IMR-90 (cell line): ENCODE measurements around the gene PAXX. TPM values are rescaled to one million over a fixed set of nuclear protein-coding genes. Genes with fewer than 3 reads are reported as not detected.

Source experiments
- ATAC-seq: fragments of 200-7000 bp; cut with Tn5 transposase; 2 replicates; pipeline ENCODE4 v1.9.1; 2020; ENCODE audit warnings: low read depth, mild to moderate bottlenecking, moderate library complexity
- BruUV-seq: library from RNA; stranded (reverse); fragments of 400-500 nt; replicated peaks from 2 replicates; lab custom pipeline; 2021; lab: Mats Ljungman, UMichigan
- CTCF ChIA-PET: fragments of 300-600 bp; formaldehyde crosslinking; extraction: SDS; loops from one replicate; lab custom pipeline; 2021; ENCODE audit warnings: antibody characterized with exemption; lab: Yijun Ruan, JAX
- POLR2A ChIA-PET: fragments of 300-600 bp; sonication (Branson Sonifier 250); formaldehyde crosslinking; loops from one replicate; lab custom pipeline; 2022; ENCODE audit warnings: antibody characterized with exemption; ENCODE audit not compliant: unreplicated experiment; lab: Charles Lee
- DNase-seq: peaks from one replicate; pipeline ENCODE4 v3.0.0; 2013
- H2AFZ ChIP-seq: replicated peaks from 2 replicates; pipeline ENCODE3; 2013; ENCODE audit warnings: low read length, mild to moderate bottlenecking; ENCODE audit not compliant: poor library complexity
- H2AK5ac ChIP-seq: 2 replicates; pipeline ENCODE4 v1.6.1; 2013; ENCODE audit warnings: low read depth, low read length, inconsistent platforms
- H2AK9ac ChIP-seq: replicated peaks from 2 replicates; pipeline ENCODE3; 2013; ENCODE audit warnings: mild to moderate bottlenecking, low read depth, low read length, moderate library complexity; ENCODE audit not compliant: poor library complexity
- H2BK120ac ChIP-seq: 2 replicates; pipeline ENCODE4 v1.6.1; 2013; ENCODE audit warnings: low read depth, low read length, inconsistent platforms
- H2BK15ac ChIP-seq: 3 replicates; pipeline ENCODE4 v1.6.1; 2013; ENCODE audit warnings: low read depth, low read length, inconsistent platforms
- H2BK20ac ChIP-seq: 2 replicates; pipeline ENCODE4 v1.6.1; 2013; ENCODE audit warnings: low read depth, mild to moderate bottlenecking, inconsistent platforms, low read length, moderate library complexity
- H2BK5ac ChIP-seq: 2 replicates; pipeline ENCODE4 v1.6.1; 2013; ENCODE audit warnings: mild to moderate bottlenecking, low read depth, low read length, inconsistent platforms; ENCODE audit not compliant: poor library complexity, severe bottlenecking
- H3K14ac ChIP-seq: replicated peaks from 2 replicates; pipeline ENCODE4 v1.6.1; 2013; ENCODE audit warnings: low read depth, low read length, inconsistent platforms
- H3K18ac ChIP-seq: 2 replicates; pipeline ENCODE4 v1.6.1; 2013; ENCODE audit warnings: low read depth, low read length, control low read depth
- H3K23ac ChIP-seq: 2 replicates; pipeline ENCODE4 v1.6.1; 2013; ENCODE audit warnings: low read depth, low read length, inconsistent platforms
- H3K27ac ChIP-seq: 2 replicates; pipeline ENCODE4 v1.5.1; 2013; ENCODE audit warnings: mild to moderate bottlenecking, control low read depth, low read length; ENCODE audit not compliant: insufficient read depth
- H3K27me3 ChIP-seq: 2 replicates; pipeline ENCODE4 v1.6.1; 2013; ENCODE audit warnings: low read length; ENCODE audit not compliant: control insufficient read depth, insufficient read depth
- H3K36me3 ChIP-seq: 2 replicates; pipeline ENCODE4 v1.6.1; 2013; ENCODE audit warnings: low read length, mixed read lengths; ENCODE audit not compliant: control insufficient read depth, insufficient read depth
- H3K4ac ChIP-seq: 2 replicates; pipeline ENCODE4 v1.6.1; 2013; ENCODE audit warnings: low read depth, low read length, inconsistent platforms
- H3K4me1 ChIP-seq: 2 replicates; pipeline ENCODE4 v1.6.1; 2013; ENCODE audit warnings: low read length, mixed read lengths; ENCODE audit not compliant: control insufficient read depth, insufficient read depth
- H3K4me2 ChIP-seq: 2 replicates; pipeline ENCODE4 v1.6.1; 2013; ENCODE audit warnings: low read depth, mild to moderate bottlenecking, control low read depth, low read length, moderate library complexity
- H3K4me3 ChIP-seq: 2 replicates; pipeline ENCODE4 v1.5.1; 2013; ENCODE audit warnings: low read depth, mild to moderate bottlenecking, control low read depth, low read length, moderate library complexity; ENCODE audit not compliant: insufficient read depth
- H3K56ac ChIP-seq: 2 replicates; pipeline ENCODE4 v1.6.1; 2013; ENCODE audit warnings: low read length, inconsistent platforms; ENCODE audit not compliant: insufficient read depth; ENCODE audit errors: extremely low read depth
- H3K79me1 ChIP-seq, 2 experiments: 2 replicates each; pipeline ENCODE4 v1.6.1; 2013; ENCODE audit warnings: low read length in 2 of 2, inconsistent platforms in 1 of 2, low read depth in 1 of 2
- H3K9ac ChIP-seq: 2 replicates; pipeline ENCODE4 v1.6.1; 2013; ENCODE audit warnings: low read depth, low read length, control low read depth
- H3K9me1 ChIP-seq: 2 replicates; pipeline ENCODE4 v1.6.1; 2013; ENCODE audit warnings: low read length, inconsistent platforms; ENCODE audit not compliant: insufficient read depth
- H3K9me3 ChIP-seq: 2 replicates; pipeline ENCODE4 v1.6.1; 2013; ENCODE audit warnings: low read length; ENCODE audit not compliant: control insufficient read depth, insufficient read depth
- H4K20me1 ChIP-seq: 2 replicates; pipeline ENCODE4 v1.6.1; 2013; ENCODE audit warnings: low read length, inconsistent platforms; ENCODE audit not compliant: insufficient read depth
- H4K5ac ChIP-seq: 2 replicates; pipeline ENCODE4 v1.6.1; 2013; ENCODE audit warnings: mild to moderate bottlenecking, low read depth, low read length, control low read depth
- H4K8ac ChIP-seq, 2 experiments: 2 replicates each; pipeline ENCODE4 v1.6.1; 2013; ENCODE audit warnings: low read depth in 2 of 2, low read length in 2 of 2, control low read depth in 1 of 2, inconsistent platforms in 1 of 2
- H4K91ac ChIP-seq: 2 replicates; pipeline ENCODE4 v1.6.1; 2013; ENCODE audit warnings: low read depth, low read length, inconsistent platforms; ENCODE audit not compliant: insufficient read depth
- BHLHE40 ChIP-seq: fragments of 150-350 bp; IDR thresholded peaks from 2 replicates; pipeline ENCODE4 v1.6.1; 2016; ENCODE audit warnings: mild to moderate bottlenecking, low read depth, low read length
- CEBPB ChIP-seq: IDR thresholded peaks from 2 replicates; pipeline ENCODE4 v1.6.1; 2012; ENCODE audit warnings: low read depth, low read length, improper control_type of control experiment
- CTCF ChIP-seq: conservative IDR thresholded peaks from 2 replicates; pipeline ENCODE4 v1.5.1; 2012; ENCODE audit warnings: mild to moderate bottlenecking, low read depth, low read length, improper control_type of control experiment
- FOS ChIP-seq: fragments of 150-350 bp; IDR thresholded peaks from 2 replicates; pipeline ENCODE4 v1.6.1; 2016; ENCODE audit warnings: low read depth, low read length
- MAFK ChIP-seq: IDR thresholded peaks from 2 replicates; pipeline ENCODE4 v1.6.1; 2012; ENCODE audit warnings: low read depth, low read length, improper control_type of control experiment
- MAZ ChIP-seq: IDR thresholded peaks from 2 replicates; pipeline ENCODE4 v1.6.1; 2012; ENCODE audit warnings: low read depth, mild to moderate bottlenecking, low read length, improper control_type of control experiment, moderate library complexity, borderline replicate concordance
- MXI1 ChIP-seq: IDR thresholded peaks from 2 replicates; pipeline ENCODE4 v1.6.1; 2012; ENCODE audit warnings: low read depth, mild to moderate bottlenecking, low read length, moderate library complexity, borderline replicate concordance
- NFE2L2 ChIP-seq: fragments of 150-350 bp; IDR thresholded peaks from 2 replicates; pipeline ENCODE4 v1.6.1; 2016; ENCODE audit warnings: low read depth, mild to moderate bottlenecking, low read length
- POLR2A ChIP-seq: IDR thresholded peaks from 2 replicates; pipeline ENCODE4 v1.6.1; 2012; ENCODE audit warnings: mild to moderate bottlenecking, low read depth, low read length
- RCOR1 ChIP-seq: IDR thresholded peaks from 2 replicates; pipeline ENCODE4 v1.6.1; 2012; ENCODE audit warnings: mild to moderate bottlenecking, low read length, improper control_type of control experiment; ENCODE audit not compliant: insufficient replicate concordance
- SMC3 ChIP-seq: fragments of 150-350 bp; IDR thresholded peaks from 2 replicates; pipeline ENCODE4 v1.6.1; 2016; ENCODE audit warnings: low read depth, mild to moderate bottlenecking, antibody characterized with exemption, low read length, moderate library complexity
- WGBS, 2 experiments: methylation state at CpG; one replicate each; pipeline versions ENCODE4 v1.1.5 to v1.1.7; 2013; ENCODE audit warnings: missing lambda C conversion rate in 2 of 2; ENCODE audit not compliant: insufficient read length in 1 of 2; ENCODE audit errors: extremely low coverage in 2 of 2; 5-methylcytosine and 5-hydroxymethylcytosine counted together
- dilution Hi-C: fragments of 300-500 bp; cut with HindIII; formaldehyde crosslinking; loops from one replicate; pipeline ENCODE4 v1.14.3; 2018; ENCODE audit warnings: low sequenced_read_pairs; ENCODE audit not compliant: unreplicated experiment
- in situ Hi-C: fragments of 300-500 bp; cut with MboI; formaldehyde crosslinking; loops from 3 replicates; pipeline ENCODE4 v1.14.3; 2019; ENCODE audit warnings: low sequenced_read_pairs, inconsistent platforms, mixed read lengths
- intact Hi-C: fragments of 100-400 bp; cut with micrococcal nuclease; formaldehyde crosslinking; loops from 2 replicates; pipeline ENCODE4 v1.10.0; 2022
- polyA plus RNA-seq, 3 experiments: library from polyadenylated mRNA; depleted of rRNA; stranded (reverse); fragments of >200 nt; gene quantifications; 2 replicates each; pipeline ENCODE4 v1.2.3, GENCODE V29; 2012; ENCODE audit warnings: low replicate concordance in 1 of 3
- total RNA-seq: library from RNA; depleted of rRNA; stranded (reverse); fragments of >200 nt; gene quantifications from 2 replicates; pipeline ENCODE4 v1.2.3, GENCODE V29; 2012

Gene PAXX
- total and polyA plus RNA-seq, 2 of the 4 experiments (the other 2 are of a cell fraction), result 5.7 to 24.6 TPM

GRCh38 chr9:136943291-136944211, 48.7 kb upstream of the PAXX start (continued):
- TF ChIP-seq FOS (no peak), BHLHE40 (no peak)

- Histone ChIP-seq H4K20me1 (peaks cover 22% of the 10 kb centered on the region), H3K23ac (peak overlapping the region; percentile 24; the same call in 1 of the 2 replicates), H2BK120ac (no peak overlapping the region; the same call in 1 of the 2 replicates), H3K9me1 (peaks cover 8% of the 10 kb centered on the region), H3K4me3 (peak overlapping the region; percentile 79), H3K18ac (no peak overlapping the region), H3K9me3 (no peaks in the 10 kb centered on the region), H4K8ac (no peak overlapping the region; a peak in 1 of 4 replicates), H4K5ac (no peak overlapping the region; the same call in 1 of the 2 replicates), H3K36me3 (peaks cover 38% of the 10 kb centered on the region), H3K4me1 (peaks cover 4% of the 10 kb centered on the region), H3K27me3 (no peaks in the 10 kb centered on the region), H3K27ac (peak overlapping the region; percentile 97), H2BK5ac (peak overlapping the region; percentile 88), H4K91ac (peak overlapping the region; percentile 33), H3K56ac (no peak overlapping the region), H3K14ac (no peak overlapping the region), H2AK5ac (peak overlapping the region; percentile 85; the same call in 1 of the 2 replicates), H3K4me2 (no peak overlapping the region), H3K79me1 (peaks cover 5 to 35% of the 10 kb centered on the region in 2 experiments), H2BK15ac (no peak overlapping the region), H3K9ac (peak overlapping the region; percentile 96), H2AFZ (peak overlapping the region; percentile 91), H2AK9ac (peak overlapping the region; percentile 100), H3K4ac (peak overlapping the region; percentile 75), H2BK20ac (no peak overlapping the region)
- ChIA-PET CTCF (interaction anchor here (0.6 to 1.0 kb wide), 2 partner anchors 12 to 42 kb away, joined by 3 read pairs; no protein-coding TSS in a partner anchor), POLR2A (no interaction called here)
- in situ Hi-C loops, result no loop called here
- intact Hi-C loops, result loop anchor here (2.0 kb wide), 1 partner anchor 95 kb away; the partner anchor contains the start of gene PHPT1
- BruUV-seq, result no TSS peak
- ATAC-seq, result peak; percentile 66
- DNase-seq, result peak; percentile 55
- dilution Hi-C loops, result no loop called here
- WGBS, 2 experiments, result 1% methylated on average over 23 of the region's 45 CpGs; no CpG with 5 or more reads in 1 of the 2 experiments
- TF ChIP-seq SMC3, result no peak
- TF ChIP-seq MXI1, result no peak; the same call in 1 of the 2 replicates
- TF ChIP-seq RCOR1, result no peak
- TF ChIP-seq NFE2L2, result no peak
- peak; percentile 32; the same call in 1 of the 2 replicates for TF ChIP-seq BHLHE40
- TF ChIP-seq CEBPB, result no peak
- TF ChIP-seq MAZ, result no peak
- peak; percentile 67; the same call in 1 of the 2 replicates for TF ChIP-seq POLR2A
- TF ChIP-seq MAFK, result no peak
- no peak for TF ChIP-seq FOS
- peak; percentile 39 for TF ChIP-seq CTCF
Observed at GRCh38 chr9:136944212-136944518, 48.1 kb upstream of the PAXX start.
